Vagina (tissue), 2 donors: ENCODE measurements around the gene MACROD2.

Experiments
- CTCF ChIP-seq, 3 experiments: fragments of 450-650 bp in 2 of 3; fragments of 200-600 bp in 1 of 3; sonication (generic) in 1 of 3; IDR thresholded peaks; one replicate each; pipeline ENCODE4 v1.5.1; 2017 to 2019; ENCODE audit warnings: antibody characterized with exemption in 3 of 3, mild to moderate bottlenecking in 2 of 3, moderate library complexity in 2 of 3
- POLR2A ChIP-seq, 2 donors: fragments of 450-650 bp; IDR thresholded peaks; one replicate each; pipeline ENCODE4 v1.6.1; 2017; ENCODE audit warnings: antibody characterized with exemption in 2 of 2, mild to moderate bottlenecking in 2 of 2, moderate library complexity in 2 of 2

- TF ChIP-seq CTCF (IDR thresholded peaks at IDR 0.05) (no peak), POLR2A (IDR thresholded peaks at IDR 0.05) (no peak)
Measured at GRCh38 chr20:15578113-15578512, 1582.8 kb downstream of the MACROD2 start.
